Neuronal stem cell (in vitro differentiated cells): Measurements from ENCODE around the gene KCNH2.

ENCODE experiments used
- DNase-seq: peaks from one replicate; pipeline ENCODE4 v3.0.0-alpha.2; 2013; ENCODE audit warnings: low spot score
- H2AFZ ChIP-seq: one replicate; pipeline ENCODE4 v1.6.1; 2013; ENCODE audit warnings: mild to moderate bottlenecking, low read length, inconsistent platforms
- H2AK5ac ChIP-seq: 2 replicates; pipeline ENCODE4 v1.6.1; 2013; ENCODE audit warnings: low read depth, mild to moderate bottlenecking, inconsistent platforms, low read length, moderate library complexity, mixed read lengths
- H2BK120ac ChIP-seq: 2 replicates; pipeline ENCODE4 v1.6.1; 2013; ENCODE audit warnings: low read depth, mild to moderate bottlenecking, inconsistent platforms, low read length, moderate library complexity, mixed read lengths
- H2BK12ac ChIP-seq: one replicate; pipeline ENCODE4 v1.6.1; 2013; ENCODE audit warnings: low read length, inconsistent platforms
- H2BK15ac ChIP-seq: 2 replicates; pipeline ENCODE4 v1.6.1; 2013; ENCODE audit warnings: mild to moderate bottlenecking, low read length, inconsistent platforms, mixed read lengths
- H2BK5ac ChIP-seq: one replicate; pipeline ENCODE4 v1.6.1; 2013; ENCODE audit warnings: inconsistent platforms, mild to moderate bottlenecking, low read length, moderate library complexity
- H3K14ac ChIP-seq: one replicate; pipeline ENCODE4 v1.6.1; 2013; ENCODE audit warnings: low read length, inconsistent platforms
- H3K18ac ChIP-seq: 2 replicates; pipeline ENCODE4 v1.6.1; 2013; ENCODE audit warnings: low read length, inconsistent platforms
- H3K23ac ChIP-seq: 2 replicates; pipeline ENCODE4 v1.6.1; 2013; ENCODE audit warnings: low read depth, mild to moderate bottlenecking, mixed read lengths, low read length, inconsistent platforms; ENCODE audit not compliant: poor library complexity
- H3K27ac ChIP-seq: replicated peaks from 3 replicates; pipeline ENCODE4 v1.5.1; 2013; ENCODE audit warnings: low read length, inconsistent platforms
- H3K27me3 ChIP-seq, 3 experiments: 2 replicates each; pipeline ENCODE4 v1.6.1; 2013; ENCODE audit warnings: low read length in 3 of 3, mild to moderate bottlenecking in 2 of 3, inconsistent platforms in 1 of 3, low read depth in 1 of 3, mixed read lengths in 1 of 3, moderate library complexity in 1 of 3; ENCODE audit not compliant: control insufficient read depth in 3 of 3, insufficient read depth in 3 of 3
- H3K36me3 ChIP-seq, 2 donors: replicated peaks in 1 of 2; 2 replicates each; pipeline ENCODE4 v1.6.1; 2013; ENCODE audit warnings: low read length in 2 of 2; ENCODE audit not compliant: control insufficient read depth in 2 of 2, insufficient read depth in 2 of 2
- H3K4ac ChIP-seq: 2 replicates; pipeline ENCODE4 v1.6.1; 2013; ENCODE audit warnings: inconsistent platforms, mild to moderate bottlenecking, low read length, moderate library complexity
- H3K4me1 ChIP-seq, 2 donors: 1 replicate in 1 of 2; 2 replicates in 1 of 2; pipeline ENCODE4 v1.6.1; 2013; ENCODE audit warnings: low read length in 2 of 2, low read depth in 1 of 2; ENCODE audit not compliant: control insufficient read depth in 2 of 2, insufficient read depth in 1 of 2
- H3K4me2 ChIP-seq: one replicate; pipeline ENCODE4 v1.6.1; 2013; ENCODE audit warnings: mild to moderate bottlenecking, low read length, inconsistent platforms; ENCODE audit not compliant: insufficient read depth, poor library complexity, severe bottlenecking
- H3K4me3 ChIP-seq, 2 donors: 2 replicates each; pipeline ENCODE4 v1.5.1; 2013; ENCODE audit warnings: low read length in 2 of 2, mild to moderate bottlenecking in 2 of 2, inconsistent platforms in 1 of 2, moderate library complexity in 1 of 2
- H3K79me1 ChIP-seq: one replicate; pipeline ENCODE4 v1.6.1; 2013; ENCODE audit warnings: low read depth, mild to moderate bottlenecking, inconsistent platforms, low read length, moderate library complexity
- H3K9ac ChIP-seq: one replicate; pipeline ENCODE4 v1.6.1; 2013; ENCODE audit warnings: mild to moderate bottlenecking, low read depth, low read length, inconsistent platforms; ENCODE audit not compliant: poor library complexity
- H3K9me3 ChIP-seq, 2 donors: replicated peaks in 1 of 2; 2 replicates each; pipeline versions ENCODE3 to v1.6.1; 2013; ENCODE audit warnings: low read length in 2 of 2, mild to moderate bottlenecking in 2 of 2, inconsistent platforms in 1 of 2, low read depth in 1 of 2, mixed read lengths in 1 of 2, moderate library complexity in 1 of 2; ENCODE audit not compliant: control insufficient read depth in 2 of 2, insufficient read depth in 1 of 2
- H4K8ac ChIP-seq: one replicate; pipeline ENCODE4 v1.6.1; 2013; ENCODE audit warnings: low read depth, mild to moderate bottlenecking, inconsistent platforms, low read length, moderate library complexity
- H4K91ac ChIP-seq: one replicate; pipeline ENCODE4 v1.6.1; 2013; ENCODE audit warnings: low read length, low read depth, mild to moderate bottlenecking, inconsistent platforms; ENCODE audit not compliant: poor library complexity
- WGBS, 2 donors: extraction: QIAGEN DNeasy Blood & Tissue Kit; methylation state at CpG; one replicate each; pipeline ENCODE4 v1.1.7; 2013; ENCODE audit warnings: missing lambda C conversion rate in 2 of 2, mixed read lengths in 1 of 2; ENCODE audit not compliant: insufficient read length in 2 of 2, insufficient replicate concordance in 1 of 2; ENCODE audit errors: extremely low coverage in 2 of 2; 5-methylcytosine and 5-hydroxymethylcytosine counted together

KCNH2 gene

DNA sequence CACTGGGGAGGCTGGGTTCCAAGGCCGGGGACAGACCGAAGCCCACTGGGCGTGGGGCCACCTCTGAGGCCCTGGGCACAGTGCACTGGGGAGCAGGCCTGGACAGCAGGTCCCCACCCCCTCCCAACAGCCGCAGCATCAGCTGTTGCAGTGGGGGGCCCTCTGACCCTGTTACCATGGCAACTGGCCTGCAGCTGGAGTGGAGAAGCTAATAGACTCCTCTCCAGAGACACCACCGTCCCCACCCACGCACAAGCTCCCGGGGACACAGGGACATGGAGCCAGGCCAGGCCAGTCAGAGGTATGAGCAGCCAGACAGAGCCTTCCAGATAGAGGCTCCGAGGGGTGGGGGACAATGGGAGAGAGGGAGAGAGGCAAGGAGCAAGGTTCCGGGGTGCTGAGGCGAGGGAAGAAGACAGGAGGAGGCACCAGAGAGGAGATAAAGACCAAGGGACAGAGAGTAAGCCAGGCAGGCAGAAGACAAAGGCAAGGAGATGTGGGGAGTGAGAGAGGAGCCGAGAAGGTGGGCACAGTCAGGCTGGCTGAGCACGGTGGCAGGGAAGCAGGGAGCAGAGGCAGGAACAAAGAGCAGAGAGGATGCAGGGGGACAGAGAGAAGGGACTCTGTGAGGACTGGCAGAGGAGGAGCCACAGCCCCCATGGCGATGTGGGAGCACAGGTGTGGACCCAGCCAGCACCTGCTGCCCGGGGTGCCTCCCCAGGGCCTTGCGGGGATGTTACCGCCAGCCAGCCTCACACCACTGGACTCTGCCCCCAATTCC, 6.7 kb downstream of the KCNH2 start:
- Histone ChIP-seq H3K14ac (no peak overlapping the region), H3K79me1 (no peaks in the 10 kb centered on the region), H3K4me2 (peak overlapping the region; percentile 43), H3K9me3 (no peaks in the 10 kb centered on the region), H3K4ac (peak overlapping the region; percentile 62), H2BK12ac (peak overlapping the region; percentile 86), H2AK5ac (peak overlapping the region; percentile 92), H3K27ac (peak overlapping the region; percentile 64), H2AFZ (peak overlapping the region; percentile 55), H2BK5ac (peak overlapping the region; percentile 88), H3K9ac (no peak overlapping the region), H3K18ac (peak overlapping the region; percentile 91), H3K23ac (peak overlapping the region; percentile 56), H3K4me1 (peaks cover 41 to 46% of the 10 kb centered on the region in 2 donors), H2BK120ac (peak overlapping the region; percentile 2), H4K8ac (peak overlapping the region; percentile 29), H3K4me3 (no peak overlapping the region), H4K91ac (no peak overlapping the region), H3K36me3 (no peaks in the 10 kb centered on the region), H3K27me3 (peaks cover 0 to 12% (median 8%) of the 10 kb centered on the region in 3 experiments), H2BK15ac (peak overlapping the region; percentile 34)
- WGBS, 2 donors: no CpG with 5 or more reads among the region's 16 CpGs
- no peak for DNase-seq

DNA sequence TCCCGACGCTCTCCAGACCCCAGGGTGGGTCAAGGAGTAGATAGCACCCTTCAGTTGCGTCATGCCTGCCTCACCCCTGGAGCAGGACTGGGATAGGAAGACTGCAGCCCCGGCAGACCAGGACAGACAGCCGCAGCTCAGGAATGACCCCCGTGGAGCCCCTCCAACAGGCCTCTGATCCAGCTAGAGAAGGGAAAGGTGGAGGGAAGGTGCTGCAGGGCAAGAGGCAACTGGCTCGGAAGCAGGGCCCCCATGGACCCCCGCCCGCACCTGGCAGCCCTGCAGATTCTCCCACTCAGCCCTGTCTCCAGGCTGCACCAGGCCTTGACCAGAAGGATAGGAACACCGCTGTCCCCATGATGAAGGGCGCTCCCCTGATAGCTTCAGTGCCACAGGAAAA, 7.7 kb downstream of the KCNH2 start:
- no peaks in the 10 kb centered on the region for H3K9me3 ChIP-seq
- H3K36me3 ChIP-seq: no peaks in the 10 kb centered on the region
- peak overlapping the region; percentile 92 for H2AK5ac ChIP-seq
- H3K18ac ChIP-seq: peak overlapping the region; percentile 82
- peak overlapping the region; percentile 93 for H2BK12ac ChIP-seq
- no peak overlapping the region for H2AFZ ChIP-seq
- no peak overlapping the region for H3K14ac ChIP-seq
- no peak overlapping the region for H3K4me3 ChIP-seq
- H4K91ac ChIP-seq: peak overlapping the region; percentile 10
- DNase-seq: no peak
- no peak overlapping the region for H4K8ac ChIP-seq
- no peak overlapping the region for H3K4me2 ChIP-seq
- peaks cover 0 to 4% (median 3%) of the 10 kb centered on the region in 3 experiments for H3K27me3 ChIP-seq
- H3K9ac ChIP-seq: no peak overlapping the region
- no peak overlapping the region for H3K4ac ChIP-seq
- H2BK120ac ChIP-seq: no peak overlapping the region
- H2BK15ac ChIP-seq: peak overlapping the region; percentile 72
- H3K23ac ChIP-seq: no peak overlapping the region
- peaks cover 31 to 40% of the 10 kb centered on the region in 2 donors for H3K4me1 ChIP-seq
- H3K79me1 ChIP-seq: no peaks in the 10 kb centered on the region
- no CpG with 5 or more reads among the region's 11 CpGs for WGBS, 2 donors
- peak overlapping the region; percentile 84 for H2BK5ac ChIP-seq
- no peak overlapping the region for H3K27ac ChIP-seq

DNA sequence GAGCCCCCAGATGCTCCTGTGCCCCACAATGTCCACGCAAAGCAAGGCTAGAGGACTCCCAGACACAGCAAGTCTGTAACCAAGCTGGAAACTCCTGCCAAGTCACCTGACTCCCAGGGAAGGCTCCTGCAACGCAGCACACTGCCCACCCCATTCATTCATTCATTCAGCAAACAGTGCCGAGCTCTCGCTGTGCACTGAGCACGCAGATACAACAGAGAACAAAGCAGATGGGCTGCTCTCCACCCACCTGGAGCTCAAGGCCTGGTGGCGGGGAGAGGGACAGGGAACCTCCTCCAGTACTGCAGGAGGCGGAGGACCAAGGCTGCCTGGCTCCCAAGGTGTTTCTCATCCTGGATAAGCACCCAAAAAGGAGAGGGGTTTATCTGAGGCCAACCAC, 8.6 kb downstream of the KCNH2 start:
- Histone ChIP-seq H2BK5ac (no peak overlapping the region), H2BK15ac (no peak overlapping the region), H2AK5ac (no peak overlapping the region), H3K4me3 (no peak overlapping the region), H3K27ac (no peak overlapping the region), H3K79me1 (no peaks in the 10 kb centered on the region), H3K9me3 (no peaks in the 10 kb centered on the region), H3K18ac (peak overlapping the region; percentile 58), H3K4me1 (peaks cover 34 to 39% of the 10 kb centered on the region in 2 donors), H4K91ac (no peak overlapping the region), H3K9ac (no peak overlapping the region), H2BK12ac (no peak overlapping the region), H3K23ac (no peak overlapping the region), H3K4me2 (no peak overlapping the region), H4K8ac (no peak overlapping the region), H3K27me3 (peaks cover 0 to 2% (median 0%) of the 10 kb centered on the region in 3 experiments), H3K14ac (no peak overlapping the region), H2AFZ (no peak overlapping the region), H3K4ac (no peak overlapping the region), H3K36me3 (no peaks in the 10 kb centered on the region), H2BK120ac (no peak overlapping the region)
- DNase-seq: no peak
- WGBS, 2 donors: no CpG with 5 or more reads among the region's 7 CpGs

DNA sequence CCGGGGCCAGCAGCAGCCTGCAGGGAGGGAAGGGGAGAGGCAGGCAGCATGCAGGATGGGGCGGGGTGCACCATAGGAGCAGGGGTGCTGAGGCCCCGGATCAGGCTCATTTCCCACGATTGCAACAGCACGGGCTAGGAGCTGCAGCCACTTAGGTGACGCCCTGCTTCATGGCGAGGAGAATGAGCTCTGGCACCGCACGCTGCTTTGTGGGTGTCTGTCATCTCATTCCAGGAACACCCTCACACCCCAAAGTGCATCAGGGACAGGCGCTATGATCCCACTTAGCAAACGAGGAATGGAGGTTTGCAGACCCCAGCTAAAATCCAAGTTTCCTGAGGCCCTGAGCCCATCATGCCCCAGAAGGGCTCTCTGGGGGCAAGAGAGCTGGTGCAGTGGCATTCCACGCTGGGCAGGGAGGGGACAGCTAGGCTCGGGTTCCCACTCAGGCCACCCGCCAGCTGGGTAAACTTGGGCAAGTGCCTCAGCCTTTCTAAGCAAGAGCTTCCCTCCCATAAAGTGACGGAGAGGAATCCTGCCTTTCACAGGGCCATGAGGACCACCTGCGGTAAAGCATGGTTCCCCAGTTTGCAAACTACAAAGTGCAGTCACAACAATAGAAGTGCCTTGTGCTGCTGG, 9.3 kb downstream of the KCNH2 start:
- H4K8ac ChIP-seq: no peak overlapping the region
- no peaks in the 10 kb centered on the region for H3K79me1 ChIP-seq
- H3K4me3 ChIP-seq: no peak overlapping the region
- H2BK120ac ChIP-seq: no peak overlapping the region
- no peak overlapping the region for H3K14ac ChIP-seq
- H2BK5ac ChIP-seq: no peak overlapping the region
- H3K4me2 ChIP-seq: no peak overlapping the region
- H3K18ac ChIP-seq: peak overlapping the region; percentile 40
- H3K27me3 ChIP-seq: no peaks in the 10 kb centered on the region
- peaks cover 36% of the 10 kb centered on the region in 2 donors for H3K4me1 ChIP-seq
- no peak overlapping the region for H2BK15ac ChIP-seq
- no peak overlapping the region for H3K27ac ChIP-seq
- WGBS, 2 donors: no CpG with 5 or more reads among the region's 16 CpGs
- H3K4ac ChIP-seq: no peak overlapping the region
- H3K23ac ChIP-seq: no peak overlapping the region
- no peak for DNase-seq
- H3K9me3 ChIP-seq: no peaks in the 10 kb centered on the region
- no peak overlapping the region for H4K91ac ChIP-seq
- H3K9ac ChIP-seq: peak overlapping the region; percentile 64
- H2AFZ ChIP-seq: no peak overlapping the region
- peak overlapping the region; percentile 90 for H2AK5ac ChIP-seq
- no peak overlapping the region for H2BK12ac ChIP-seq
- no peaks in the 10 kb centered on the region for H3K36me3 ChIP-seq
